ENCODE results near the gene SAMD4B.

Gene SAMD4B

GRCh38 chr19:39410017-39410830 is 68.0 kb downstream of the SAMD4B start:
- peak; percentile 59 for DNase-seq

- DNase-seq: no peak
Measured at GRCh38 chr19:39410831-39411080, 68.5 kb downstream of the SAMD4B start.

- DNase-seq: no peak
Measured at GRCh38 chr19:39411081-39411831, 69.0 kb downstream of the SAMD4B start.

GRCh38 chr19:39411832-39412099 is 69.5 kb downstream of the SAMD4B start:
- DNase-seq: peak; percentile 94

GRCh38 chr19:39412100-39412866 is 70.1 kb downstream of the SAMD4B start, which contains the start of gene PLEKHG2:
Gene PLEKHG2 (plus strand): TSS chr19:39412669. CDS start chr19:39414087, 1,418 bp downstream.
- peak; percentile 98 for DNase-seq

GRCh38 chr19:39412867-39413271 is 70.6 kb downstream of the SAMD4B start:
- DNase-seq: no peak

- DNase-seq: no peak
Measured at GRCh38 chr19:39413272-39413910, 71.2 kb downstream of the SAMD4B start.

- no peak for DNase-seq
Measured at GRCh38 chr19:39413911-39414608, 71.8 kb downstream of the SAMD4B start.

GRCh38 chr19:39415111-39416046 is 73.2 kb downstream of the SAMD4B start:
- DNase-seq: no peak

- DNase-seq: no peak
Measured at GRCh38 chr19:39416152-39417120, 74.2 kb downstream of the SAMD4B start.

GRCh38 chr19:39417463-39418181 is 75.4 kb downstream of the SAMD4B start:
- DNase-seq: no peak

GRCh38 chr19:39419003-39419402 is 76.8 kb downstream of the SAMD4B start:
- DNase-seq: no peak

GRCh38 chr19:39420769-39421168 is 78.5 kb downstream of the SAMD4B start:
- no peak for DNase-seq

- no peak for DNase-seq
Measured at GRCh38 chr19:39422020-39422419, 79.8 kb downstream of the SAMD4B start.

- no peak for DNase-seq
Measured at GRCh38 chr19:39423258-39424086, 81.3 kb downstream of the SAMD4B start.

- DNase-seq: no peak
Measured at GRCh38 chr19:39424934-39425333, 82.7 kb downstream of the SAMD4B start.

GRCh38 chr19:39425744-39426143 is 83.5 kb downstream of the SAMD4B start:
- no peak for DNase-seq

GRCh38 chr19:39426170-39426569 is 83.9 kb downstream of the SAMD4B start:
- no peak for DNase-seq

GRCh38 chr19:39427707-39428106 is 85.5 kb downstream of the SAMD4B start:
- no peak for DNase-seq
